Vagina (tissue), 2 donors: Measurements from ENCODE around the gene TBL3. TPM values are rescaled to one million over a fixed set of nuclear protein-coding genes. Genes with fewer than 3 reads are reported as not detected.

Source experiments
- DNase-seq, 2 donors: peaks; one replicate each; pipeline ENCODE4 v3.0.0-alpha.2; 2017; ENCODE audit errors: extremely low spot score in 2 of 2
- H3K27ac ChIP-seq: fragments of 200-600 bp; sonication (generic); one replicate; pipeline ENCODE4 v1.5.1; 2019
- H3K27me3 ChIP-seq: fragments of 200-600 bp; sonication (generic); one replicate; pipeline ENCODE4 v1.5.1; 2019
- H3K36me3 ChIP-seq, 2 donors: fragments of 200-600 bp; sonication (generic); one replicate each; pipeline ENCODE4 v1.5.1; 2017 to 2019
- H3K4me1 ChIP-seq: fragments of 200-600 bp; sonication (generic); one replicate; pipeline ENCODE4 v1.5.1; 2019
- H3K4me3 ChIP-seq, 2 donors: fragments of 200-600 bp; sonication (generic); 1 replicate in 1 of 2; 2 replicates in 1 of 2; pipeline ENCODE4 v1.5.1; 2016 to 2019
- H3K9me3 ChIP-seq: fragments of 200-600 bp; sonication (generic); one replicate; pipeline ENCODE4 v1.5.1; 2019
- CTCF ChIP-seq, 3 experiments: fragments of 450-650 bp in 2 of 3; fragments of 200-600 bp in 1 of 3; sonication (generic) in 1 of 3; IDR thresholded peaks; one replicate each; pipeline ENCODE4 v1.5.1; 2017 to 2019; ENCODE audit warnings: antibody characterized with exemption in 3 of 3, mild to moderate bottlenecking in 2 of 3, moderate library complexity in 2 of 3
- POLR2A ChIP-seq, 2 donors: fragments of 450-650 bp; IDR thresholded peaks; one replicate each; pipeline ENCODE4 v1.6.1; 2017; ENCODE audit warnings: antibody characterized with exemption in 2 of 2, mild to moderate bottlenecking in 2 of 2, moderate library complexity in 2 of 2
- POLR2AphosphoS5 ChIP-seq, 2 donors: sonication (generic); formaldehyde crosslinking; IDR thresholded peaks; one replicate each; pipeline ENCODE4 v1.9.0; 2017; ENCODE audit warnings: antibody characterized with exemption in 2 of 2, mild to moderate bottlenecking in 2 of 2, low read depth in 1 of 2; ENCODE audit not compliant: insufficient read depth in 1 of 2
- intact Hi-C: fragments of 100-400 bp; cut with DNase I; formaldehyde crosslinking; loops from one replicate; pipeline ENCODE4 v1.15.1; 2023
- total RNA-seq: library from RNA; depleted of rRNA; stranded (reverse); fragments of >200 nt; gene quantifications from one replicate; pipeline ENCODE4 v1.2.3, GENCODE V29; 2016

TBL3 gene
- 44.2 TPM for total RNA-seq

DNA sequence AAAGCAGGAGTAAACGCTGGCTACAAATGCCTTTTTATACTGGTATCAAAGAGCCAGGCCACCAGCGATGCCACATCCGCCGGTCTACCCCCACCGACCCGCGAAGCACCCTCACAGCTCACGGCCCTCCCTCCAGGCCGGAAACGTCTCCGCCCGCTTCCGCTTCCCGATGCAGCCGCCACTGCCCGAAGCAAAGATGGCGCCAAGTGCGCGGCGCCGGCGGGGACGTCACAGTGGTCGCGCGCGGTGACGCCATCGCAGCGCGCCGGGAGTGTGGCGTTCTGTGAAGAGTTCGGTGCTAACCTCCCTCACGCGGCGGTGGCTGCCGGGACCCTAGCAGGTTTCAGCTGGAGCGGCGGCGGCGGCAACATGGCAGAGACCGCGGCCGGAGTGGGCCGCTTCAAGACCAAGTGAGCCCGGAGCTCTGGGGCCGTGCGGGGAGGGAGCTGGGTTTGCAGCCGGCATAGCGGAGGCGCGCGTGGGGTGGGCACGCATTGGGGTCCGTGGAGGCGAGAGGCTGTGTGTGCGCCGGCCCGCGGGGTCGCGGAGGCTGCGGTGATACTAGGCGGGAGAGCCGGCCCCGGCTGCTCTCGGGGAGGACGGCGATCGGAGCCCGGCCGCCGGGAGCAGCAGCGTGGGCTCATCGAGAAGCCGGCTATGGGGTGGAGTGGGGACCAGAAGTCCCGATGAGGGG lies at the start of gene TBL3:
TBL3 (plus strand) TSS at position 258 of the 694 bp plus-strand sequence; CDS start at position 370, 112 bp downstream.
- peak within 1 kb of the TSS; percentile 85 for H3K27ac ChIP-seq
- peak within 1 kb of the TSS; percentile 73 to 89 for H3K4me3 ChIP-seq
- H3K27me3 ChIP-seq, result no peaks in the 10 kb centered on the region
- peaks cover 0 to 27% of the 10 kb centered on the region in 2 donors for H3K36me3 ChIP-seq
- H3K4me1 ChIP-seq, result peaks cover 28% of the 10 kb centered on the region
- peak in 1 of 3 experiments; percentile 29 for TF ChIP-seq CTCF (IDR thresholded peaks at IDR 0.05)
- TF ChIP-seq POLR2A (IDR thresholded peaks at IDR 0.05), result peak; percentile 34 to 91
- TF ChIP-seq POLR2AphosphoS5 (IDR thresholded peaks at IDR 0.05; ENCODE audit: insufficient read depth in 1 of 2, low read depth in 1 of 2), result peak; percentile 99 to 100
- H3K9me3 ChIP-seq, result no peaks in the 10 kb centered on the region
- DNase-seq, result no peak
- intact Hi-C loops, result no loop called here

- no peaks in the 10 kb centered on the region for H3K27me3 ChIP-seq
- intact Hi-C loops, result no loop called here
Measured at GRCh38 chr16:1922357-1922756, 49.5 kb upstream of the TBL3 start.

DNA sequence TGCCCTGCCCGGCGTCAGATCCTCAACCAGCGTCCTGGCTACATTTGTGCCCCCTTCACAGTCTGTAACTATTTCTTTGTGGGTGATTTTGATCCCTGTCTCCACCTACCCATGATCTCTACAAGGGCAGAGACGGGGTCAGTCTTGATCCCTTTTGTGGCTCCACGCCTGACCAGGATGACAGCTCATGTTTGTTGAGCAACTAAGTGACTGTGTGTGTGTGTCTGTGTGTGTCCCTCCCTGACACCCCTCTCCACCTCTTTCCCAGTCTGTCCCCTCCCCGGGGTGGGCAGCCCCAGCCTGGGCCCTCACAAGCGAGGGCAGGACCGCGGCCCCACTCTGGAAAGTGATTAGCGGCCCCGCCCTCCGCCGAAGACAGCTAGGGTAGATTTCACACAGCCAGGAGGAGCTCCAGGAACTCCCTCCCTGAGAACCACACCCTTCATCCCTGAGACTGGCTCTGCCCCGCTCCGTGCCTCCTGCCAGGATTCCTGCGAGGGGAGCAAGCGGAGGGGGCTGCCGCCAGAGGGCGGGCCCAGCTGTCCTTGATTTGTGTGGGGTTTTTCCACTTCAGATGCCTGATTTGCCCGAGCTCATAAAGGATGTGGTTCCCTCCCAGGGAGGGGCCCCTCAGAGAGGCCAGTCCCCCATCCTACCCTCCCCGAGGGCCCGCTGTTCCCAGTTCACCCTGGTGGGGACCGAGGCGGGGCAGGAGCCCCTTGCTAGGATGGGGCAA lies 48.4 kb upstream of the TBL3 start:
- DNase-seq, result no peak
- Histone ChIP-seq H3K4me1 (peaks cover 33% of the 10 kb centered on the region), H3K36me3 (no peaks in the 10 kb centered on the region), H3K4me3 (no peak overlapping the region), H3K27ac (peak overlapping the region; percentile 52), H3K9me3 (no peaks in the 10 kb centered on the region), H3K27me3 (no peaks in the 10 kb centered on the region)
- TF ChIP-seq POLR2A (IDR thresholded peaks at IDR 0.05) (no peak), POLR2AphosphoS5 (IDR thresholded peaks at IDR 0.05; ENCODE audit: insufficient read depth in 1 of 2, low read depth in 1 of 2) (peak in 1 of 2 donors; percentile 69), CTCF (IDR thresholded peaks at IDR 0.05) (peak in 1 of 3 experiments; percentile 15)
- intact Hi-C loops, result no loop called here

More at GRCh38 chr16:1922357-1922756, 49.5 kb upstream of the TBL3 start:
- Histone ChIP-seq H3K27ac (no peak overlapping the region), H3K4me3 (no peak overlapping the region), H3K4me1 (peaks cover 34% of the 10 kb centered on the region), H3K36me3 (no peaks in the 10 kb centered on the region), H3K9me3 (no peaks in the 10 kb centered on the region)
- DNase-seq, result no peak
- TF ChIP-seq POLR2AphosphoS5 (IDR thresholded peaks at IDR 0.05; ENCODE audit: insufficient read depth in 1 of 2, low read depth in 1 of 2) (no peak), CTCF (IDR thresholded peaks at IDR 0.05) (no peak), POLR2A (IDR thresholded peaks at IDR 0.05) (no peak)

DNA sequence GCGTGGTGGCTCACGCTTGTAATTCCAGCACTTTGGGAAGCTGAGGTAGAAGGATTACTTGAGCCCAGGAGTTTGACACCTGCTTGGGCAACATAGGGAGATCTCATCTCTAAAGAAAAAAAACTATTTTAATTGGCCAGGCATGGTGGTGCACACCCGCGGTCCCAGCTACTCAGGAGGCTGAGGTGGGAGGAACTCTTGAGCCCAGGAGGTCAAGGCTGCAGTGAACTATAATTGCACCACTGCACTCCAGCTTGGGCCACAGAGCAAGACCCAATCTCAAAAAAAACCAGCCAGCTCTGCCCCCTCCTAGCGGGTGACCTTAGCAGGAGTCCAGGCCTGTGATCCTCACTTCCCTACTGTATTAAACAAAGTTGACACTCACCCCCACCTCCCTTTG lies 47.8 kb upstream of the TBL3 start:
- intact Hi-C loops, result no loop called here
- peaks cover 32% of the 10 kb centered on the region for H3K4me1 ChIP-seq
- no peaks in the 10 kb centered on the region for H3K27me3 ChIP-seq
- H3K27ac ChIP-seq, result peak overlapping the region; percentile 52
- H3K9me3 ChIP-seq, result no peaks in the 10 kb centered on the region
- no peaks in the 10 kb centered on the region for H3K36me3 ChIP-seq
- TF ChIP-seq POLR2A (IDR thresholded peaks at IDR 0.05) (no peak), CTCF (IDR thresholded peaks at IDR 0.05) (no peak), POLR2AphosphoS5 (IDR thresholded peaks at IDR 0.05; ENCODE audit: insufficient read depth in 1 of 2, low read depth in 1 of 2) (no peak)
- no peak overlapping the region for H3K4me3 ChIP-seq
- no peak for DNase-seq
